ENCODE results near the gene CIP2A.

The CIP2A gene

DNA sequence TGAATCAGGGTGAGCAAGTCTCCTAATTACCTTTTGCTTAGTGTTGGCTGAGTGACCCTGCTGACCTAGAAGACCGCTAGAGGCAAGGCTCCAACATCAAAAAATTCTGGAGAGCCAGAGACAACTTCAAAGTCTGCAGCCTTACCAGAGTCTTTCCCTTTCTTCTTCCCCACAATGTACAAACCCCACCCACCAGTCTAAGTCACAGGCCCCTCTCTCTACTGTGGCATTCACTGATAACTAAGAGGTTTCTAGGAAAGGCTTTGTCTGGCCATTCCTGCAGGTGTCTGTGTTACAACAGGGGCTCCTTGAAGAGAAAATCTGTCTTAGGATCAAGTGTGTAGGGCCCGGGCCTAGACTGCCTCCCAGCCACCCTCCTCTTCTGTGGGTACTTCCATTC is 79.4 kb downstream of the CIP2A start:
- DNase-seq (ENCODE audit: low spot score), result no peak

DNA sequence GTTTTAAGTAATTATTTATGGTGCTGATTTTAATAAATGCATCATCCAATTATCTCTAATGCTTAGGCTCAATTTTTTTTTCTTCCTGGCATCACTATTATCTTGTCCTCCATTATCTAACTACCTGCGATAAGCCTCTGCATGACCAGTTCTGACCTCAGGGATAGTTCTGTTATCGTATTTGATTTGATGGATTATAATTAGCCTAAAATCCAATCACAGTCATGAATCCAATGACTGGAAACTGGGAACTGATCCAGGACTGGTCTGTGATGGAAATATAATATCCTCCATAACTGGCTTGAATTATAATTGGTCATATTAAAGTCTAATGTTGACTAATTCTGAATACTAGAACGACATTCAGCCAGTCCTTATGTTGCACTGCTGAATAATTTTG is 80.0 kb downstream of the CIP2A start:
- DNase-seq (ENCODE audit: low spot score), result no peak

DNA sequence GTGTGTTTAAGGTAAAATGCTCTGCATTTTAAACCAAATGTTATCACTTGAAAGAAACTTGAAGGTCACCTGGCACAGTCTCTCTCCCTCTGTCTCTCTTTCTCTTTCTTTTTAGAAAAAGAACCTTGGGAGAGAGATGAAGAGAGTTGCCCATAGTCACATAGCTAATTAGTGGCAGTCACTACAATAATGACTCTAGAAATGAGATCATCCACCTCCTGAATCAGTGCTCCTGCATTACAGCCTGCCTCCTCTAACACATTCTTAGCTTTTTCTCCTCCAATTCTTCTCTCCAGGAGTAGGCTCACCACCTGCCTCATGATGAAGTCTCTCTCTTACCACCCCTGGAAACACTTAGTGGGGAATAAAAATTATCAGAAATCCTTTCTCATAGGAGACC is 81.3 kb downstream of the CIP2A start:
- no peak for DNase-seq (ENCODE audit: low spot score)

DNA sequence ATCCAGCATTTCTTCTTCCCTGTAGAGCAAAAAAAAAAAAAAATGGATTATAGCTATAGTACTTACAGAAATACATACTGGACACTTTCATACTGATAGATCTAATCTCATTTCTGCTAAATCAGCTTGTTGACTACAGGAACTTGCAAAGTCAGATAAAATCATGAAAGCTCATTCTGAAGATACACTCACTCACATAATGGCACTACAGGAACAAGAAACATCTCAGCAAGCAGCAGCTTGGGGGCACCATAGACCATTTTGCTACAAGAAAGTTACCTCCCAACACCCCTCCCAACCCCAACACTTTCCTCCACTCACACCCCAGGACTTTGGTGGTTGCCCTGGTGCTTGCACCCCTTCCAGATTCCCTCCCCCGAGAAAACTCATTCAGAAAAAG is 83.4 kb downstream of the CIP2A start:
- DNase-seq (ENCODE audit: low spot score), result no peak

DNA sequence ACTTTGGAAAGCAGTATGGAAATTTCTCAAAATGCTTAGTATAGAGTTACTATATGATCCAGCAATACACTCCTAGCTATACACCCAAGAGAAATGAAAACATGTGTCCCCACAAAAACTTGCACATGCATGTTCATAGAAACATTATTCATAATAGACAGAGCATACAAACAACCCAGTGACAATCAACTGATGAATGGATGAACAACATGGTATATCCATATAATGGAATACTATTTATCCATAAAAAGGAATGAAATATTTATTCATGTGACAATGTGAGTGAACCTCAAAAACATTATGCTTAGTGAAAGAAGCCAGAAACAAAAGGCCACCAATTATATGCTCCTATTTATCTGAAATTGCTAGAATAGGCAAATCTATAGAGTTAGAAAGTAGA is 85.5 kb downstream of the CIP2A start:
- DNase-seq (ENCODE audit: low spot score), result no peak

DNA sequence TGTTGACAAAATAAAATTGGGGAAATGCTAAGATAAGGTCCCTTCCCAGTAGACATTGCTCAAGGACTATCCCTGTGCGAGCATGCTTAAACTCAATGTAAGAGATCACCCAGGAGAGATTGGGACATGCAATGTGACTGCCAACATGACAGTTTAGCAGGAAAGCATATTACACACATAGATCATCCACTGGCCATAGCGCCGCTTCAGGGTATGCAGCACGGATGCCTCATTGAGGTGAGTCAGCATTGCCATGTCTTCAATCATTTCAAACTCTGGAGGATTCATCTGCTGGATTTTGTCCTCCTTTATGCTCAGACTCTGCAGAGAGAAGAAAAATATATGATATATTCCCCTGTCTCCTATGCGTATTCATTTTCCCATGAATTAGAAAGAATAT is 87.7 kb downstream of the CIP2A start:
- DNase-seq (ENCODE audit: low spot score), result no peak

DNA sequence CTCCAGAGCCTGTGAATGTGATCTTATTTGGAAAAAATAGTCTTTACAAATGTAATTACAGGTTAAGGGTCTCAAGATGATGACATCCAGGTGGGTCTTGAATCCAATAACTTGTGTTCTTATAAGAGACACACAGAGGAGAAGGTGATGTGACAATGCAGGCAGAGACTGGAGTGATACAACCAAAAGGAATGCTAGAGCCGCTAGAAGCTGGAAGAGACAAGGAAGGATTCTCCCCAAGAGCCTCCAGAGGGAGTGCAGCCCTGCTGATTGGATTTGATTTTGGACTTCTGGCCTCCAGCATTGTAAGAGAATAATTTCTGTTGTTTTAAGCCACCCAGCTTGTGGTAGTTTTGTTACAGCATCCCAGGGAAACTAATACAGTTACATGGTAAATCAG is 88.5 kb downstream of the CIP2A start:
- no peak for DNase-seq (ENCODE audit: low spot score)
